GM19468 (cell line): ENCODE measurements around the gene ACO1.
"Not testable (repeated sequence)": the region's sequence is repeated elsewhere in the genome, so short reads cannot be mapped to it uniquely, and the experiment has no call there.

Experiments used
- ATAC-seq: cut with Tn5 transposase; IDR thresholded peaks from one replicate; pipeline ENCODE4 v1.9.1; 2021; ENCODE audit warnings: mild to moderate bottlenecking, moderate library complexity, moderate number of reproducible peaks; ENCODE audit not compliant: unreplicated experiment; ENCODE audit errors: extremely low read depth

The ACO1 gene

DNA sequence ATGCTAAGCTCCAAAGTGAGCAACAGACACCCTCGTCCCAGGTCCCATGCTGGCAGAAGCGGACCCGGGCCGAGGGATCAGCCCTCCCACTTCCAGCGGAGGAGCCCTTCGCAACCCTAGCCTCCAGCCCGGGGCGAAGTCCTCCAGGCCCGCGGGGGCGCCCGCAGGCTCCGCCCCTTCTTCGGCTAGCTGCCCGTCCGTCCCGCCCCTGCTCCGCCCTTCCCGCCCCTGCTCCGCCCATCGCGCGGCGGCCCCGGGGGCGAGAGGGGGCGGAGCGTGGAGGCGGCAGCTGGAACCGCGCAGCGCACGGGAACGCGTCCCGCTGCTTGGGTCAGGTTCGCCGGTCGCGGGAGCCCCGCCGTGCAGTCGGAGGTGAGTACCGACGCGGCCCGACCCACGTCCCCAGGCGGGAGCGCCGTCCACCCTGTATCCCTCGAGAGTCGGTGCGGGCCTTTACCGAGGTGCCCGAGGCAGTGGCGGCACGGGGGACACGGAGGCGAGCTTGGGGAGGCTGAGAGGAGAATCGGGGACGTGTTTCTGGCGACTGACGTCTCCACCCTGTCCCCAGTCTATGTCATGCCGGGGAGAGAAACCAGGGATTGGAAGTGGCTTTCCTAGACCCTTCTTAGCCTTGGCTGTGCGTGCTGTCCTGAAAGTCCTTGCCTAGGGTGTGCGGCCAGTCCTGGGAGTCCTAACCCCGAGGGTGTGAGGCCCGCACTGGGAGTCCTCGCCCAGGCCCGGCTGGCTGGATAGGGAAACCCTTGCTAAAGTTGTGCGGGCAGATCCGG, at the start of gene ACO1:
ACO1 (plus strand) TSS at position 280 of the 788 bp plus-strand sequence. CDS start 20,864 bp downstream, outside the sequence.
- ATAC-seq = peak; percentile 98

DNA sequence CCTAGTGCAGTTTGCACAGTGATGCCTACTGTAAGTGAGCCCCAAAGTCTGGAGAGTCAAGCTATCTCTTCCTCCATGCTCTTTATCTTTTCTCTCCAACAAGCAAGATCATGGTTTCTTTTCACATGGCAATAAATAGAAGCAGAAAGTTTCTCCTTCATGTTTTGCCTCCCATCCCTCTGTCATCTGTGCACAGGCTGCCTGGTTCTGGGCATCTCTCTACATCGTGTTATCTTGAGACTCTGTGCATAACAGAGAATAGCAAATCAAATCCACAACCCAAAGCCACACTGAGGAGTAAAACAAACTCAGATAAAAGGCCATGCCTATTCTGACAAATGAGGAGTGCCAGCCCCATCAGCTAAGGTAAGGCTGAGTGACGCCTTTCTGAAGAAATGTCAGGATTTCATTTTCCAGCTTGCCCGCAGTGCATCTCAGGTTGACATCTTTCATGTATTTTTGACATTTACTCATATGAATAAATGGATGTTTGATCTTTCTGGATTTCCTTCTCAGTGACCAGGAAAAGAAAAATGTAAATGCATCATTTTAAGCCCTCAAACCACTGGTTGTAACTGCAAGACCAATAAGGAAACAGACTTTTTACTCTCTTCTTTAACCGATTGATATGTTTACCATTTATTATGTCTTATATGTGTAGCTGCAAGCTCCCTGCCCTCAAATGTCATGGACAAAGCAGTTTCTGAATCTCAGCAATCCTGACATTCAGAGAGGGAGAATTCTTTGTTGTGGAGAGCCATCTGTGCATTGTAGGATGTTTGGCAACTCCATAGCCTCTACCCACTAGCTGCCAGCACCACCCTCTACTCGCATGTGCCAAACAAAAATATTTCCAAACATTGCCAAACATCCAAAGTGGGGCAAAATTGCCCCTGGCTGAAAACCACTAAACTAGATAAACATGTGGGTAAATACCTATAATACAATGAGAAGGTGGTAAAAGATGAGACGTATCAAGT, 49.2 kb upstream of the ACO1 start:
- no peak for ATAC-seq

DNA sequence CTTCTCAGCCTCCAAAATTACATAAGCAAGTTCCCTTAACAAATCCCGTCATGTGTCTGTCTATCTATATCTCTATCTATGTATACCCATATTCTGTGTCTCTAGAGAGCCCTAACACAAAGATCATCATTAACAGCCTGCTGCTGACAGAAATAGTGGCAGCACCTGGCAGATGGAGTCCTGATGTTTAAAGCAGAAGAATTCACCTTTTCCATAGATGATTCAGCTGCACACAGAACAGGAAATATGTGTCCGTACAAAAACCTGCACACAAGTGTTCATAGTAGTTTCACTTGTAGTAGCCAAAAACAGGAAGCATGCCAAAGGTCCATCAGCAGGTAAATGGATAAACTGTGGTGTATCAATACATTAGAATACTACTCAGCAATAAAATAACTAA, 45.0 kb upstream of the ACO1 start:
- peak; percentile 64 for ATAC-seq

DNA sequence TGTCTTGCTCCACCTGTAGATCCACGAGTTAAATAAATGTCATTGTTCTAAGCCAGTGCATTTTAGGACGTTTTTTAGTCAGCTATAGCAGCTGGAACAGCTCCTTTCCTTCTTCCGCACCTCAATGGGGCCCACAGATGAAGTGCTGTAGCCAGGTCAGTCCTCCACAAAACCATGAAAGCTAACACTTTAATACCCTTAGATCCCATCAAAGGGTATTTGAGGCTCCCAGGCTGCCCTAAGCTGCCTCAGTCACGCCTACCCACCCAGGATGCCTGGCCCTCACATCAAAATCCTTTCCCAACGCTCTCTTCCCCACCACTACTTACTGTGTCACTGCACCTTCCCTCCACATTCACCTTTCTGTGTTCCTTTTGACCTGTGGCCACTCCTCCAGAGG, 44.1 kb upstream of the ACO1 start:
- no peak for ATAC-seq

DNA sequence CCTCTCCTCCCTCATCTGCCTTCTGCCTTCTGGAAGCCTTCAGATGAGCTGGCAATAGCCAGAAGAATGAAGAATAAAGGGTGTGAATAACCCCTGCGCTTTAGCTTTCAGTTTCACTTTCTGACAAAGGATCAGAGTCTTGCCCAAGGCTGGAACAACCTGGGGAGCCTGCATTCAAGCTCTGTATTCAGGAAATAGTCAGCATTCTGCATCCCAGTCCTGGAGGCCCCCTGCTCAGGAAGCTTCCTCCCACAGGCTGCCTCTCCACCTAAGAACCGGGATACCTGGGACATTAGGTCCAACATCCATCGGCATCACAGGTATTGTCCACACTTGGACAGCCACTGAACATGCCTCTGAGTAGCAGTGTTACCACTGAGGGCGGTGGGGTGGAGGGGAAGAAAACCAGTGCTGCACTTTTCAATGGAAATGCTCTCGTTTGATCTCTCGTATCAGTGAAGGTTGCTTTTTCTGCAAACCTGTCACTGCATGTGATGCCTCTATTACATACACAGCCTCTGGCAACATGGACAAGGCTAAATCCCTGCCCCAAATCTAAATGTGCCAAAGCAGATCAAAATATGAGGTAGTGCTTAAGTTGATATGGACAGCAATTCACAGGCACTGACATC, 39.8 kb upstream of the ACO1 start:
- no peak for ATAC-seq

DNA sequence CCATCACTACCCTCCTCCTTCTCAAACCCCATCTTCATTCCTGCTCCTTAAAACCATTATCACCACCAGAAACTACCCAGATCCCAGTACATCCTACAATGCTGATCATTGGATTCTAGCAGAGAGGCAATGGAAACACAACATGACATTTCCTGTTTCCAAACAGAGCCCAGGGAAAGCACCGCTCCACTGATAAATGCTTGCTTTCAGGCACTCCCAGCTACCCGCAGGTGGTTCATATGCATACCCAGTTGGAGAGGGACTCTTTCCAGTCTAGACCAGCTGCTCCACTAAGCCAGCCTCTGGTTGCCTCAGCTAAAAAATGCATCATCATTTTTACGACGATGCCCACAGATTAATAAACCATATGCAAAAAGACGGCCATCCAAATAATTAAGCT, 39.2 kb upstream of the ACO1 start:
- ATAC-seq = no peak

DNA sequence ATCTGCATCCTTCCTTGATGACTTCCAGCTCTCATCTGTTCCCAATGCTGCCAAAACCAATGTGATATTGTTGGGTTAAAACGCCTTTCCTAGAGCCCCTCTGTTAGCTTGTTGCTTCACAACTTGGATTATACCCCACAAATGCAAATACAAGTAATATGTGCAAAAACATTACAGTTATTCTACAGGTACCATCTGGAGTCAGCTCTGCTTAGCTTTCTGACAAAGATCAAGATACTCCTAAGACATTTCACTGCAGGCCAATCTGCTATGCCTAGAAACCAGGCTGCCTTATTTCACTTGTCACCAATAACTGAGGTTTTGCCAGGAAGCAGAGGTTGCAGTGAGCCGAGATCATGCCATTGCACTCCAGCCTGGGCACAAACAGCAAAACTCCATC, 36.9 kb upstream of the ACO1 start:
- no peak for ATAC-seq

DNA sequence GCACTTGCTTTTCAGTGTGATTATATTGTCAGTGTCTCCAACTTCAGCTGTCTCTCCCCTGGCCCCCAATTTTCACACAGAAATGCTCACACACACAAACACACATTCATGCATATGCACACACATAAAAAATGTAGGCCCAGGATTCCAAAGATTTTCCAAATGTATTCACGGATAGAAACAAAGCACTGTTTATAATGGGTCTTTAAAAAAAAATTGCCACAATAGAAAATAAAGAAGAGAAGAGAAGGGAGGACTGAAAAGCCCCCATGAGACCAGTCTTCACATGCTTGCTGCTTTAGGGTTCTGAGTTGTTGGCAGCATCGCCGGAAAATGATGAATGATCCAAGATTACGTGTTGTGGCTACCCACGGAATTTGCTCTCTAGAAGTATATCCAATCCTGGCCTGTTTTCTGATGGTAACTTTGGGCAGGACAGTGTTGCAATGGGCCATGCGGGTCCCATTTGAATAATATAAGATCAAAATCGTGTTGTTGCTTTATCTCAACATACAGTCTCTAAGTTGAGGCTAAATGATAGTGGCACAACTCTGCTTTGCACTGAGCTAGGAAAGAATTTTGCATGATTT, 36.2 kb upstream of the ACO1 start:
- ATAC-seq = no peak

DNA sequence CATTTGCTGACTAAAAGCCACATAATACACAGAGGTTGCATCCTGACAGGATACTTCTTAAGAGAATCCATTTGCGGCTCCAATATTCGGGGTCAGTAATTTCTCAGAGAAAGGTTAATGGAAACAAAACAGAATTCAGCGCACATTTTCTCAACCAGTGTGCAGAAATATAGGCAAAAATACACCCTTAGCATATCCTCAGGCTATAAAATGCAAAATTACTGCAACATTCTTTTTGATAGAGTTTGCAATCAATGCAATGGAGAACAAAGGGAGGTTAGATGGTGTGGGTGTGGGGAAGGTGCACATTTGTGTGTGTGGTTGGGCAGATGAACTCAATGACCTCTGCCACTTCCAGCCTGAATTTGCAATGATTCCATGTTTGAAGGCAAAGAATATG, 35.4 kb upstream of the ACO1 start:
- ATAC-seq = no peak

DNA sequence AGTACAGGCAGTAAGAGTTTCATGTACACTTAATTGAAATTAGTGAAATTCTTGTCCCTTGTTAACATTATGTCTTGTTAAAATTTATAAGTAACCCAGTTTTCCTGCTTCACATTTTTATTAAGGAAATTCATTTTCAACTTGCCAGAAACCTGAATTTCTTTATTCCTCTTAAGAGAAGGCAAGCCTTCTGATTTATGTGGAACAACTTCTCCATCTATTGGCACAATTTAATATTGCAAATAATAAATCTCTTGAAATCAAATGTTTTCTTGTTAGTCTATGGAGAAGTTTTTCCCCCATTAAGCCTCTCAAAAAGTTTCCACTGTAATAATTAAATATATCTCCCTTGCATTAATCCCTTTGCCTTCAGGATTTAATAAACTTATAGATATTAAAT, 33.8 kb upstream of the ACO1 start:
- ATAC-seq = no peak

DNA sequence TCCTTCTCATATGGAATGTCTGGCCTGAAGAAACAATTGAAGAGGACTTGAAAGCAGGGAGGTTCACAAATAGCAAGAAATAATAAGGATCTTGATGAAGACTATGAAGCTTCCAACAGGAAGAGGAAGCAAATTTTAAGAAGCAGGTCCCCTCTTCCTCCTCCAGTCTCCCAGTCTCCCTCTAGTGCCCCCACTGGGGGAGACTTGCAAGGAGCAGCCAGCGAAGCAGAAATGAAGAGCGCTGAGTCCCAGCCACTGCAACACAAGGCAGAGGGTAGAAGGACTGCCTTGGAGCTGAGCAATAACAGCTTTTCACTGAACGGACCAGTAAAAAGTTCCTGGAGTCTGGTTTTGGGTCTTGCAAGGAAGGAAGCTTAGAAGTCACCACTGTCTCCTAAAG, 32.6 kb upstream of the ACO1 start:
- no peak for ATAC-seq

DNA sequence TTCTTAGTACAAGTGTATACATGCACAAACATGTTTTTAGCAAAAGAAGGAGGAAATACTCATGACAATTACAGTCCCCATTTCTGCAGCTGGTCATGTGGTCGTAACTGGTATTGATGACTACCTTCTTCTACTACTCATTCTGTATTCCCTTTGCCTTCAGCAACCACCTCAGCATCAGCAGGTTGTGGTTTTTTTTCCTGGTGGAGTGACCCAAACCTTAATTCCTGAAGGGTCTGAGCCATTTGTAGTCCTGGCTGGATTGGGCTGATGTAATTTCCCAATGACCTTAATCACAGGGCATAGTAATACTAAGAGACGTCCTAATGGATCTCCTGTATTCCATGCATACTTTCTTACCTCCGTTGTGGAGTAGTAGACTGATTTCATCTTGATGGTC, 31.0 kb upstream of the ACO1 start:
- ATAC-seq = not testable (repeated sequence)

DNA sequence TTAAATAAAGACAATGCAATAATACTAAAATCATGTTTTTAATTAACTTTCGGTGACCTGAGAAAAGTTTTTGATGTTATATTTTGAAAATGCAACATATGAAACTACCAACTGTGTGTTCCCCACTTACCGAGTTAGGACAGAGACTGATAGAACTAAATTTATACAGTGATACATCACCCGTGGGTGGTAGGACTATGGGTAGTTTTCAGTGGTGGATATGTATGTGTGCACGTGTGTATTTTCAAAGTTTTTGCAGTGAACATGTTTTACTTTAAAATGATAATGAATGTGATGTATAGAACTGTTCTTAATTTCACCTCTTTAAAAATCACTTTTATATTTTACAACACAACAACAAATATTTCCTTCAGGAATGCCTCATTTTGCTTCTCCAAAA, 25.0 kb upstream of the ACO1 start:
- ATAC-seq = no peak

DNA sequence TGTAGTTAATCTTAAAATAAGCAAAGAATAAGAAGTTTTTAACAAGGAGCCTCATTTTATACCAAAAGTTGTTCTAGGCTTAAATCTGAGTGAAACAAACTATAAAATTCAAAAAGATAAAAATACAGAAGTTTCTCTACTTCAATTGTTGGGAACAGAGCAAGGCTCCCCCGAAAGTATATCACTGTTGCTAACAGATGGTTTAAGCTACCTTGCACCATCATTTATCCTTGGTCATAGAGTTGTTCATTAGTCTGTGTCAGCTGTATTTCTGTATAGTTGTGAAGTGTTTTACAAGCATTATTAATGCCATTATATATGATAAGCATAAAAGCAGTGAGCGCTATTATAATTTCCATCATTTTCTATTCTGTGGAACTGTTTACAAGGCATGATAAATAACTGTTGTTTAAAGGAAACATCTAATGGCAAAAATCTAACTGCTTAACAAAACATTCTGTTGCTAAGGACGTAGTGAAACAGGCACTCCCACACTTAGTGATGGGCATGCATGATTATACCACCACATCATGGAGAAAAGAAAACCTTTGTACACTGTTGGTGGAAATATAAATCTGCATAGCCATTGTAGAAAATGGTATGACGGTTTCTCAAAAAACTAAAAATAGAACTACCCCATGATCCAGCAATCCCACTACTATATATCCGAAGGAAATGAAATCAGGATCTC, 23.3 kb upstream of the ACO1 start:
- ATAC-seq = no peak

DNA sequence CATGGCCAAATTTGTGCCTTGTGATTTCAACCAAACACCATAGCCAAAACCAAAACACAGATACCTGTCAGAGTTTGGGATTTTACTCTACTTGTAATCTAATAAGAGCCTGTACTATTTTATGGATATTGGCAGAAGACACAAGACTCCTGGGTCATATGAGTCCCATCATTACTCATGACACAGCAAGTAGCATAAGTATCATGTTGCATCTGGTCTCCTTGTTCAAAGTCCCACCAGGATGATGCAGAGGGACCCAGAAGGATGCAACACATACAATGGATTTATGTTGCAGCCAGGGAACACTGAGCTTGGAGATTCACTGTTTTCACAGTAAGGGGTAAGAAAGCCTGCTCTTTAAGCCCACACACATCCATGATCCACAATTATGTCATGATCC, 13.2 kb upstream of the ACO1 start:
- ATAC-seq = no peak

DNA sequence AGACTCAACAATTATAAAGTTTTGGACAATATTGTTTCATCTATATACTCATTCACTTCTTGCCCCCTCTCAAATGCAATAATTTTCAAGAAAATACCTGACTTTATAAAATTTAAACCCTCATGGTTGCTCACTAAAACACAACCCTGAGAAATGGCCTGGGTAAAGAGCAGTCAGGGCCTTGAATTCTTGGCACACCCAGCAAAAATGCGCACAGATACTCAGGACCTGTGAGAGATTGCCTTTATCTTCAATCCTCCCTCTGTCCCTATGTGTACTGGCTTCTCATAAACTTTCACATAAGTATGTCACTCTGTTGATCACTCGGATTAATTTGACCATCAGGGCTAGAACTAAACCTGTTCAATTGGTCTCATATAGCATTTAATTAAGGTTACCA, 12.8 kb upstream of the ACO1 start:
- no peak for ATAC-seq

DNA sequence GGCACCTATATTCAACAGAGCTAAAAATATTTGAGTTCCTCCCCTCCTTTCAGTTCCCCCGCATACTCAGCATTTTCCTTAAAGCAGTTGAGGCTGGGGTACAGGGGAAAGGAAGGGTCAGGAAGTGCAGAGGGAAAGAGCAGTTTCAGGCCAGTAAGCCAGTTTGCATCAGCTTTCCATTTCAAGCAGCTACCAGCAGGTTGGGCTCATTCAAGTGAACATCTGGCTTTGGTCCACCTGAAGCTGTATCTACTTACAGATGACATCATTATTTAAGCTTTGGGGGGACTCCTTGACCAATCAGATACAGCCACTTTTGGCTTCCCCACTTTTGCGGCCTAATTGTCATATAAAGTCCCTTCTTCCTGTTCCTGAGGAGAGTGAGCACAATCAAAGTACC, 8.2 kb upstream of the ACO1 start:
- ATAC-seq = no peak

DNA sequence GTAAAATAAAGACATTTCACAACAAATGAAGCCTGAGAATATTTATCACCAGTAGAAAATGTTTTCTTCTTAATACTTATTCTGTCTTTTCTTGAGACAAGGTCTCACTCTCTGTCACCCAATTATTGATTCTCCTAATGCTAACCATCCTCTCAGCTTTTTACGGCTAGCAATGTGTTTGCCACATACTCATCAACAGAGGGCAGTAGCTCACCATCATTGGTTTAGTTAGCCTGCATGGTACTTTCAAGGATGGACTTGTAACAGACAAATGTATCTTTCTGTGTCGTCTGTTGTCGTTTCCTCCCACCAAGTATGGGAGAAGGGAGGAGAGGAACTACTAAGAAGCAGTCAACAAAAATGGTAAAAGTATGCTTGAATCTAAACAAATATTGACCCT, 5.9 kb upstream of the ACO1 start:
- ATAC-seq = peak; percentile 80

DNA sequence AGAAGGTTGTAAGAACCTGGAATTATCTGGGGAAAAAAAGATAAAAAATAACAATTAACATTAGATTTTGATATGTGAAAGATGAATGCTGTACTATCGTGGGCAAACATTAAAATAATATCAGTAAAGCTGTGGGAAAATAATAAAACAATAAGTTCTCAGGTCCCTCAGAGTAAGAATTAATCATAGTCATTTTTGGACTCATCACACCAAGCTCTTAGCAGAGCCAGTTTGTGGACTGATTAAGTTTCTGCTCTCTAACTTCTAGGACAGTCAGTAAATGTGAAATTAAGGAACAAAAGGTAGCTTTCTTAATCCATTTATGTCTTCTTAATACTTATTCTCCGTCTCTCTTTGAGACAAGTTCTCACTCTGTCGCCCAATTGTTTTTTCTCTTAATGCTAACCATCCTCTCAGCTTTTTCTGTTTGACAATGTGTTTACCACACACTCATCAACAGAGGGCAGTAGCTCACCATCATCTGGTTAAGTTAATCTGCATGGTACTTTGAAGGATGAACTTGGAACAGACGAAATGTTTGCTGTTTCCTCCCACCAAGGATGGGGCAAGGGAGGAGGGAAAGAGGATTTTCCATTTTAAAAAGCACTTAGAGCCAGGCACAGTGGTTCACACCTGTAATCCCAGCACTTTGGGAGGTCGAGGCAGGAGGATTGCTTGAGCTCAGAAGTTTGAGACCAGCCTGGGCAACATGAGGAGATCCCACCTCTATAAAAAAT, 5.3 kb upstream of the ACO1 start:
- no peak for ATAC-seq
